GM12892 (cell line): ENCODE data around the gene OSBPL10.

Experiments
- POLR2A ChIP-seq: IDR thresholded peaks from 2 replicates; pipeline ENCODE4 v1.6.1; 2011; ENCODE audit warnings: low read depth, low read length, control low read depth
- POLR2AphosphoS5 ChIP-seq: IDR thresholded peaks from 2 replicates; pipeline ENCODE4 v1.6.1; 2011; ENCODE audit warnings: low read depth, low read length, control low read depth
- TAF1 ChIP-seq: IDR thresholded peaks from 2 replicates; pipeline ENCODE4 v1.6.1; 2011; ENCODE audit warnings: low read depth, mild to moderate bottlenecking, control low read depth, low read length, borderline replicate concordance

DNA sequence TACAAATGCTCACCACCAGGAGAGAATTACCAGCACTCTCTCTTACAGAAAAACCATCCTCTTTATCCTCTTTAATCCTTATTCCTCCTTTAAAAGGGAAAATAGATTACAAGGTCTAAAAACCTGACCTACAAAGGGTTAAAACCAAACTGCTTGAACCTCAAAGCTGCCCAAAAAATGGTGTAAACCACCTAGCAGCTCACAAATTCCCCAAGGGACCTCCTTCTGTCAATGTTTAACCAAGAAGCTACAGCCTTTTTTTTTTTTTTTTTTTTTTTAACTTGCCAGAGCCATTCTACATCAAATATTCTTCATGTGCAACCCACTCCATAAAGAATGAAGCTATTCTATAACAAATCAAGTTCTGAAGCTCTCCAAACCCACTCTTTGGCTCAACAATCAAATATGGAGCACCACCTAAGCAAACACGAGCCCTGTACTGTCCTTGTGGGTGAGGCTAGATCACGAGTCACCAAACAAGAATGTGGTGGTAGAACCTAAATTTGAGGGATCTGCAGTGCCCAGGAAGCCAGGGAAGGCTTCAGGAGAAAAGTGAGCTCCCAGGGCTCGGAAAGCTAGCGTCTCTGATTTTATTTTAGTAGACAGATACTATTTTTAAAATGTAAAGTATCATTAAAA lies 20.1 kb downstream of the OSBPL10 start:
- TF ChIP-seq TAF1 (no peak), POLR2A (no peak), POLR2AphosphoS5 (no peak)
